Smooth muscle cell (in vitro differentiated cells): Measurements from ENCODE around the gene PRKACA. TPM values are rescaled to one million over a fixed set of nuclear protein-coding genes. Genes with fewer than 3 reads are reported as not detected.

Source experiments
- DNase-seq: peaks from one replicate; lab custom pipeline; 2025; ENCODE audit not compliant: unreplicated experiment; lab: John Stamatoyannopoulos, UW
- H2AFZ ChIP-seq: fragments of 200-600 bp; sonication (generic); 2 replicates; pipeline ENCODE4 v1.6.0; 2016; ENCODE audit warnings: antibody characterized with exemption, low read depth, mild to moderate bottlenecking
- H3F3A ChIP-seq: fragments of 200-600 bp; sonication (generic); 2 replicates; pipeline ENCODE4 v1.6.0; 2017; ENCODE audit warnings: antibody characterized with exemption, low read depth
- H3K27ac ChIP-seq: fragments of 200-600 bp; sonication (generic); 2 replicates; pipeline ENCODE4 v1.5.1; 2016; ENCODE audit warnings: low read depth, mild to moderate bottlenecking
- H3K27me3 ChIP-seq: fragments of 200-600 bp; sonication (generic); 2 replicates; pipeline ENCODE4 v1.6.1; 2016; ENCODE audit warnings: low read depth, mild to moderate bottlenecking
- H3K36me3 ChIP-seq: fragments of 200-600 bp; sonication (generic); 2 replicates; pipeline ENCODE4 v1.5.1; 2016; ENCODE audit warnings: low read depth
- H3K4me1 ChIP-seq: fragments of 200-600 bp; sonication (generic); 2 replicates; pipeline ENCODE4 v1.5.1; 2016; ENCODE audit warnings: low read depth
- H3K4me2 ChIP-seq: fragments of 200-600 bp; sonication (generic); 2 replicates; pipeline ENCODE4 v1.6.0; 2016; ENCODE audit warnings: mild to moderate bottlenecking
- H3K4me3 ChIP-seq: fragments of 200-600 bp; sonication (generic); 2 replicates; pipeline ENCODE4 v1.5.1; 2016; ENCODE audit warnings: mild to moderate bottlenecking
- H3K79me2 ChIP-seq: fragments of 200-600 bp; sonication (generic); 2 replicates; pipeline ENCODE4 v1.6.0; 2016; ENCODE audit warnings: low read depth, mild to moderate bottlenecking
- H3K9ac ChIP-seq: fragments of 200-600 bp; sonication (generic); 2 replicates; pipeline ENCODE4 v1.6.0; 2016; ENCODE audit warnings: low read depth
- H3K9me3 ChIP-seq: fragments of 200-600 bp; sonication (generic); replicated peaks from 2 replicates; pipeline ENCODE4 v1.5.1; 2016; ENCODE audit warnings: low read depth
- H4K20me1 ChIP-seq: fragments of 200-600 bp; sonication (generic); 2 replicates; pipeline ENCODE4 v1.6.0; 2016; ENCODE audit warnings: low read depth
- WGBS: methylation state at CpG from one replicate; pipeline ENCODE4 v1.1.7; 2016; ENCODE audit warnings: low lambda C conversion rate; 5-methylcytosine and 5-hydroxymethylcytosine counted together
- polyA plus RNA-seq: library from polyadenylated mRNA; unstranded; fragments of >200 nt; fragmentation: Nextera tagmentation; extraction: Ambion mirVana; gene quantifications from 2 replicates; pipeline ENCODE4 v1.2.1, GENCODE V29; 2016
- total RNA-seq: library from RNA; depleted of rRNA; stranded (reverse); fragments of >200 nt; gene quantifications from 2 replicates; pipeline ENCODE4 v1.2.3, GENCODE V29; 2014
- TF ChIP-seq, protein P1 (sequence below): fragments of 200-600 bp; sonication (generic); IDR thresholded peaks from 2 replicates; pipeline ENCODE4 v1.5.1; 2017; ENCODE audit warnings: borderline replicate concordance, mild to moderate bottlenecking, antibody characterized with exemption; ENCODE audit not compliant: insufficient read depth, poor library complexity, severe bottlenecking

The PRKACA gene
- total and polyA plus RNA-seq, 2 experiments from 2014 or later = 11.1 to 30.3 TPM

DNA sequence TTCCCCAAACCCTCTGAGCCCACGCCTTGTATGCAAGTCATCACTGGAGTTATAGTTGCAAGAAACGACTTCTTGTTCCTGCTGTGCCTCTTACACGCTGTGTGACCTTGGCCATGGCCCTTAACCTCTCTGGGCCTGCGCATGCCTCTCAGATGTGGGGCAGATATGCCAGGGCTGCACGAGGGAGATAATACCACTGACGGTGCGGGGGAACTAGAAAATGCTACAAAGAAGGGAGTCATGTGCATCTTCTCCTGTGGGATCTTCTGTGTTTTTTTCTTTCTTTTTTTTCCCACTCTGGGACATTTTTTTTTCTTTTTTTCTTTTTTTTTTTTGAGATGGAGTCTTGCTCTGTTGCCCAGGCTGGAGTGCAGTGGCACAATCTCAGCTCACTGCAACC, 22.7 kb downstream of the PRKACA start:
- no peaks in the 10 kb centered on the region for H4K20me1 ChIP-seq
- 97% methylated on average over 7 of the region's 7 CpGs for WGBS
- H3K79me2 ChIP-seq = no peaks in the 10 kb centered on the region
- TF ChIP-seq, protein P1, sequence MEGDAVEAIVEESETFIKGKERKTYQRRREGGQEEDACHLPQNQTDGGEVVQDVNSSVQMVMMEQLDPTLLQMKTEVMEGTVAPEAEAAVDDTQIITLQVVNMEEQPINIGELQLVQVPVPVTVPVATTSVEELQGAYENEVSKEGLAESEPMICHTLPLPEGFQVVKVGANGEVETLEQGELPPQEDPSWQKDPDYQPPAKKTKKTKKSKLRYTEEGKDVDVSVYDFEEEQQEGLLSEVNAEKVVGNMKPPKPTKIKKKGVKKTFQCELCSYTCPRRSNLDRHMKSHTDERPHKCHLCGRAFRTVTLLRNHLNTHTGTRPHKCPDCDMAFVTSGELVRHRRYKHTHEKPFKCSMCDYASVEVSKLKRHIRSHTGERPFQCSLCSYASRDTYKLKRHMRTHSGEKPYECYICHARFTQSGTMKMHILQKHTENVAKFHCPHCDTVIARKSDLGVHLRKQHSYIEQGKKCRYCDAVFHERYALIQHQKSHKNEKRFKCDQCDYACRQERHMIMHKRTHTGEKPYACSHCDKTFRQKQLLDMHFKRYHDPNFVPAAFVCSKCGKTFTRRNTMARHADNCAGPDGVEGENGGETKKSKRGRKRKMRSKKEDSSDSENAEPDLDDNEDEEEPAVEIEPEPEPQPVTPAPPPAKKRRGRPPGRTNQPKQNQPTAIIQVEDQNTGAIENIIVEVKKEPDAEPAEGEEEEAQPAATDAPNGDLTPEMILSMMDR = no peak
- no peak overlapping the region for H3K9ac ChIP-seq
- H3K4me1 ChIP-seq = no peaks in the 10 kb centered on the region
- no peak overlapping the region for H3K27ac ChIP-seq
- H3K27me3 ChIP-seq = no peaks in the 10 kb centered on the region
- no peak for DNase-seq
- H3F3A ChIP-seq = no peaks in the 10 kb centered on the region
- no peaks in the 10 kb centered on the region for H3K36me3 ChIP-seq
- no peak overlapping the region for H2AFZ ChIP-seq
- H3K4me2 ChIP-seq = no peak overlapping the region
- H3K9me3 ChIP-seq = no peaks in the 10 kb centered on the region
- H3K4me3 ChIP-seq = no peak overlapping the region

DNA sequence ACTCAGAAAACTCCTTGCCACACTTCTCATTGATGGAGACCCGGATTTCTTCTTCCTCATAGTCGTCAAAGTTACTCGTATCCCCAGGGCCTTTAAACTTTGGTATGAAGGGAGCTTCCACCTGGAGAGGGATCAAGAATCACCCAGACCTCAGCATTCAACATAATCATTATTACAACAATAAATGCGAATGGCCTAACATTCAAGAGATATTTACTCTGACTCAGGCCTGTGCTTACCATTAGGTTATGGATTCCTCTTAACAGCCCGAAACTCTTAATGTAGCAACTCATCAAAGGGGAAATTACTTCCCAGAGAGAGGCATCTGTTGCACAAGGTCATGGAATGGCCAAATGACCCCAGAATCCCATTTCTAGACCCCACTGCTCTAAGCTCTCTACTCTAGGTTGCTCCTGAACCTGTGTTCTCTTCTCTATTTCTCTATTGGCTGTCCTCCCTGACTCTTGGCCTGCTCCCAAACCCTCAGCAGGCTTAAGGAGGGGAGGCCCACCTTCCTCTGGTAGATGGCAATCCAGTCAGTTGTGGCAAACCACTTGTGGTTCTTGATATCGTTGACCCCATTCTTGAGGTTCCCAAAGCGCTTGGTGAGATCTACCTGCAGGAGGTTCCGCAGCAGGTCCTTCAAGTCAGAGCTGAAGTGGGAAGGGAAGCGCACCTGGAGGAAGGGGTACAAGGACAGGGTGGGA, 24.3 kb downstream of the PRKACA start:
- no peak overlapping the region for H3K27ac ChIP-seq
- H3K4me3 ChIP-seq = no peak overlapping the region
- WGBS = 95% methylated on average over 9 of the region's 9 CpGs
- H3K9me3 ChIP-seq = no peaks in the 10 kb centered on the region
- H3K9ac ChIP-seq = no peak overlapping the region
- TF ChIP-seq, protein P1 = no peak
- no peak overlapping the region for H3K4me2 ChIP-seq
- no peaks in the 10 kb centered on the region for H3K27me3 ChIP-seq
- no peaks in the 10 kb centered on the region for H3K4me1 ChIP-seq
- peaks cover 12% of the 10 kb centered on the region for H4K20me1 ChIP-seq
- DNase-seq = no peak
- no peaks in the 10 kb centered on the region for H3F3A ChIP-seq
- no peak overlapping the region for H2AFZ ChIP-seq
- H3K36me3 ChIP-seq = no peaks in the 10 kb centered on the region
- H3K79me2 ChIP-seq = no peaks in the 10 kb centered on the region

DNA sequence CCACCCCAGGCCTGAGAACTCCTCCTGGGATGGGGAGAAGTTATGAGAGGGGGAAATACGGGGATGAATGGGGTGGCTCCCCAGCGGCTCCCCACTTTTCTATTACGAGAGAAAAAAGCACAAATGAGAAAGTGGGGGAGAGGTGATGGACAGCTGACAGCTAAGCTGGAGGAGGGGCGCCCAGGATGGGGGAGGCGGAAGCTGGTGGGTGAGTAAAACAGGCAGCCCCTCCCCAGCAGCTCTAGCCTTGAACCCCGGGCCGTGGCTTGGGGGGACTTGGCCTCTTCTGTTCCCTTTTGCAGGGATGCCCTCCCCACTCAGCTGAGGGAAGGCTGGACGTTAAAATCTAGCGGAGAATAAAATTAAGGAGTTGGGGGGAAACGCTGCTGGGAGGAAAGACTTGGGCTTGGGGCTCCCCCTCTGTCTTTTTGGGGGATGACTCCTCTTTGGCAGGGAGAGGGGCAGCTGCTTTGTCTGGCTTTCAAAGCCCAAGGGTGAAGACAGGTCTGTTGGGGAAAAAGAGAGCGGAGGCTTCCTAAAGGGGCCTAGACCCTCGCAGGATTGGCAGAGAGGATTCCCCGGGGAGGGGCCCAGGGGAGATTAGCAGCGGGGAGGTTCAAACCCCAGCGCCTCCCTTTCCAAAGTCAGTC, 25.6 kb downstream of the PRKACA start:
- Histone ChIP-seq H3K27me3 (no peaks in the 10 kb centered on the region), H2AFZ (no peak overlapping the region)

More for the DNA sequence above, 25.6 kb downstream of the PRKACA start:
- Histone ChIP-seq H4K20me1 (peaks cover 12% of the 10 kb centered on the region), H3K36me3 (no peaks in the 10 kb centered on the region), H3F3A (no peaks in the 10 kb centered on the region), H3K9me3 (no peaks in the 10 kb centered on the region), H3K4me3 (peak overlapping the region; percentile 97), H3K4me2 (peak overlapping the region; percentile 100), H3K9ac (peak overlapping the region; percentile 64), H3K27ac (peak overlapping the region; percentile 74), H3K4me1 (no peaks in the 10 kb centered on the region), H3K79me2 (no peaks in the 10 kb centered on the region)
- TF ChIP-seq, protein P1 = no peak
- no peak for DNase-seq
- 30% methylated on average over 12 of the region's 15 CpGs for WGBS
